GM08714 (cell line): Measurements from ENCODE around the gene VCAN.

Experiments used
- H3K4me3 ChIP-seq: fragments of 200-500 bp; sonication (Bioruptor generic); 2 replicates; pipeline ENCODE4 v1.5.1; 2014; ENCODE audit warnings: mild to moderate bottlenecking, low read length, inconsistent platforms
- ZNF274 ChIP-seq: IDR thresholded peaks from 2 replicates; pipeline ENCODE4 v1.6.1; 2012; ENCODE audit warnings: mild to moderate bottlenecking, low read depth, low read length

The VCAN gene

DNA sequence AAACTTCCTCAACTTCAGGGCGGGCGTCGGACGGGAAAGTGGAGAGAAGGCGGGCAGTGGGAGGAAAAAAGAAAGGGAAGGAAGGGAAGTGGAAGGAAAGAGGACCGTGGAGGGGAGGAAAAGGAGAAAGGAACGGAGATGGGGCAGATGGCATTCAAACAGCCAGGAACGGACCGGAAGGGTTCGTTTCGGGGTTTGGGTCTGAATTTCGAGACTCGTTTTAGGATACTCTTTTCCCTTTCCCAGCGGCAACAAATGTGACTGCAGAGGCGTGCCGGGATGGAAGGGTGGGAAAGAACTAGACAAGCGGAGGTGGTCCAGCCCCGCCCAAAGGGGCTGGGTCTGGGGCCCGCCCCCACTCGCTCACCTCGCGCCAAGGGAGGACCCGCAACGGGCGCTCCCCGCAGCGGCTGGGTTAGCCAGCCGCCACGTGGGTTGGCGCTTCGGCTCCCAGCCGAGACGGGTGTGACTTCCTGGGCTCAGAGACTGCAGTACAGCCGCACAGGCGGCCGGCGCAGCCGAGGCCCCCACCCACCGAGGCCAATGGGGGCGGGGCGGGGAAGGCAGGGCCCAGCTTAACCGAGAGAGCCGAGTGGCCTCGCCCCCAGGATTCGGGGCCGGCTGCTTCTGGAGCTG is 2.7 kb downstream of the VCAN start:
- no peak for TF ChIP-seq ZNF274
- H3K4me3 ChIP-seq: peak overlapping the region; percentile 69

GRCh38 chr5:83474991-83475390 is 3.4 kb downstream of the VCAN start:
- H3K4me3 ChIP-seq: peak overlapping the region; percentile 69; the same call in 1 of the 2 replicates
- no peak for TF ChIP-seq ZNF274

DNA sequence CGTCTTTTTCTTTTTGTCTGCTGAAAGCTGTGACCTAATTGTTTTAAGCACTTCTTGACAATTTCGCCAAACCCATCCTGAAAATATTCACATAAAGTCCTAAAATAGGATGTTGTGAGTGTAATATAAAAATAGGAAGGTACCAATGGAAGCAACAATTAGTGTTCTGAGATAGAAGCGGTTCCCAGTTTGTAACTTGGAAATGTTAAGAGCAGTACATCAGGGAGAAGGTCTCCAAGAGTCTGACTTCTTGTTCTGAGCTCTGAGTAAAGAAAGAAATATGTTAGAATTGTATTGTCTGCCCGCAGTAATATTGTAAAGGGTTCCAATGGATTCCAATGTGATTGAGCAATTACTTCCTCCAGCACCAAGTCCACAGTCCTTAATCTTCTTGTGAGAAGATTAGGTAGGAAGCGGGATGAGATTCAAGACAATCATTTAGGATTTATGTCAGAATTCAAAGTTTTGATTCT is 3.9 kb downstream of the VCAN start:
- TF ChIP-seq ZNF274: no peak
- no peak overlapping the region for H3K4me3 ChIP-seq

GRCh38 chr5:83475935-83476814 is 4.6 kb downstream of the VCAN start:
- no peak for TF ChIP-seq ZNF274
- no peak overlapping the region for H3K4me3 ChIP-seq

- TF ChIP-seq ZNF274: no peak
- H3K4me3 ChIP-seq: no peak overlapping the region
Measured at GRCh38 chr5:83482961-83483360, 11.4 kb downstream of the VCAN start.

- TF ChIP-seq ZNF274: no peak
- H3K4me3 ChIP-seq: no peak overlapping the region
Measured at GRCh38 chr5:83484294-83484693, 12.8 kb downstream of the VCAN start.

- no peak overlapping the region for H3K4me3 ChIP-seq
- no peak for TF ChIP-seq ZNF274
Measured at GRCh38 chr5:83485842-83486241, 14.3 kb downstream of the VCAN start.

DNA sequence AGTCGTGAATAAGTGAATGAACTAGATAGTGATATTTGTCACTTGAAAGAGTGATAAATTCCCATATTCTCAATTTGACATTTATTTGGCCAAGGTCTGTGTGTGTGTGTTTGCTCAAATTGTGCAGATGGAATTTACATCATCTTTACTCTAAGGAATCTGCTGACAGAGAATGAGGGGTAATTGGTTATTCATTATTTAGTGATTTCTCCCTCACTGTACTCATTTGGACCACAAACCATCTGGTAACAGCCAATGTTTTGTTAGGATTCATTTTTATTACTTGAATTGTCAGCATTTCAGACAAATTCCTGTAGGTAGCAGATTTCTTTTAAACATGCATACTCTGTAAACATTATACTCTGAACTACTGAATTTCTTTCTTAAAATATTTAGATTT is 15.6 kb downstream of the VCAN start:
- TF ChIP-seq ZNF274: no peak
- H3K4me3 ChIP-seq: no peak overlapping the region

DNA sequence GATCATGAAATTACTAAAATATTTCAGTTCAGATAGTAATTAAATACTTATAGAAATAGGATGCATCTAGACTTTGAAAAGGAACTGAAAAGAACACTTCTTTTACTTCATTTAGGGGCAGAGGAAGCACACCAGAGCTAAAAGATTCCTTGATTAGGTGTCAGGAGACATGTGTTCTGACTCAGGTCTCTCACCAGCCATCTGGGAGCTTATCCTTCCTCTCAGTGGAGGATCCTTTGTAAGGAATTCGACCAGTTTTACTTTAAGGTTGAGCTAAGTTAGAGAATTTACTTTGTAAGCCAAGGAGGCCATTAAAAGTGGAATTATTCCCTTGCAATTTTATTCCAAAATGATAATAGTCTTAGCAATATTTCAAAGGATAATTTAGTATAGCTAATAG is 16.7 kb downstream of the VCAN start:
- no peak for TF ChIP-seq ZNF274

DNA sequence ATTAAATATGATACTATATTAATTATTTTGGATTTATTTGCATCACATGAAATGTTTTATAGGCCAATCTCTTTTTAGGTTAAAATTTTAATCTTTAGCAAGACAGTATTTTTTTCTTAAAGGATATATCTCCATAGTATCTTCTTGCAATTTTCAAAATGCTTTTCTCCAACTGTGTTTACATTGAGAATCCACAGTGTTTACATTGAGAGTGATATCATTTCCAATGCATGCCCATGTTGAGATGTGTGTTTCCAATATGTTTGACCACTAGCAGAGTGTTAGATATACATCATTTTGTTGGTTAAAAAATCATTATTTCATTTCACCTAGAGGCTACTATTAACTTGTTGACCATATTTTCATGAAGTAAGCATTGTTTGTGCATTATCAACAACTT is 17.3 kb downstream of the VCAN start:
- H3K4me3 ChIP-seq: no peak overlapping the region
- TF ChIP-seq ZNF274: no peak

More for the DNA sequence above, 16.7 kb downstream of the VCAN start:
- no peak overlapping the region for H3K4me3 ChIP-seq

GRCh38 chr5:83490203-83490602 is 18.7 kb downstream of the VCAN start:
- no peak overlapping the region for H3K4me3 ChIP-seq
- TF ChIP-seq ZNF274: no peak

- TF ChIP-seq ZNF274: no peak
- H3K4me3 ChIP-seq: no peak overlapping the region
Measured at GRCh38 chr5:83492331-83492730, 20.8 kb downstream of the VCAN start.

- TF ChIP-seq ZNF274: no peak
- H3K4me3 ChIP-seq: no peak overlapping the region
Measured at GRCh38 chr5:83493644-83494043, 22.1 kb downstream of the VCAN start.

DNA sequence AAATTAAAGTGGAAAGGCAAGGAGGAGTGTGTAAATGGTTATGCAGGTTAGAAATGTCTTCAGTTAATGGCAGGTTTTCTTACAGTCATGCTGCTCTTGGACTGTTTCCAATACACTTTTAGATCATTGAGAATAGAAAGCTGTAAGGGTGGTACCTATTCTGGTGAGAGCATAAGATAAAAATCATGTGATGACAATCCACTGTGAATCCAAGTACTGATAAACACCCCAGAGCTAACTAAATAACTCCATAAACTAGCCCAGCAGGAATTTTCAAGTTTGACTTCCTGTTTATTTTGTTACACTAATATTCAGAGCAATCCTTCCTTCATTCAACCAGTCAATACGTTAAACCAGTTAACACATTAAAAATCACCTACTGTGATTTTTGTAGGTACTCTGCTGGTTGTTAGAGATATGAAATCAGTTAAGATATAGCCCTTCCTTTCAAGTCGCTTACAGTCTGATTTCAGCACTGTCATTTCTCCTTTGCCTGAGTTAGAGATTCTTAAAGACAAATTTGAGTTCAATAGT is 22.6 kb downstream of the VCAN start:
- no peak overlapping the region for H3K4me3 ChIP-seq
- TF ChIP-seq ZNF274: no peak

DNA sequence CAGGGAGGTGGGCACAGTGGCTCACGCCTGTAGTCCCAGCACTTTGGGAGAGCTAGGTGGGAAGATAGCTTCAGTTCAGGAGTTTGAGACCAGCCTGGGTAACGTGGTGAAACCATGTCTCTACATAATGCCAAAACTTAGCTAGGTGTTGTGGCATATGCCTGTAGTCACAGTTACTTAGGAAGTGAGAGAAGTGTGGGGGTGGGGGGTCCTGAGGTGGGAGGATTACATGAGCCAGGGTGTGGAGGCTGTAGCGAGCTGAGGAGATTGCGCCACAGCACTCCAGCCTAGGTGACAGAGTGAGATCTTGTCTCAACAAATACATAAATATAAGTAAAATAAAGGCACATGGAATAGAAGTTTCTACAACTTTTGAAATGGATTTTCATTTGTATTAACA is 23.1 kb downstream of the VCAN start:
- no peak overlapping the region for H3K4me3 ChIP-seq
- TF ChIP-seq ZNF274: no peak
